ENCODE measurements around the gene SYT17.

GRCh38 chr16:19152042-19152441 is 16.0 kb upstream of the SYT17 start:
- TF ChIP-seq CTCF (IDR thresholded peaks at IDR 0.05) (no peak), POLR2A (IDR thresholded peaks at IDR 0.05) (no peak)

Data from Peyer's patch (tissue), 4 donors.